H9 (cell line): Measurements from ENCODE around the gene ADAM19. TPM values are rescaled to one million over a fixed set of nuclear protein-coding genes. Genes with fewer than 3 reads are reported as not detected.

Experiments
- DNase-seq: peaks from one replicate; pipeline ENCODE4 v3.0.0-alpha.2; 2017
- H2AFZ ChIP-seq: one replicate; pipeline ENCODE4 v1.6.1; 2013; ENCODE audit warnings: mild to moderate bottlenecking, low read length, control low read depth, moderate library complexity
- H2AK5ac ChIP-seq: 2 replicates; pipeline ENCODE4 v1.6.1; 2013; ENCODE audit warnings: low read length, control low read depth, mixed read lengths; ENCODE audit not compliant: insufficient read length
- H2BK120ac ChIP-seq: one replicate; pipeline ENCODE4 v1.6.1; 2013; ENCODE audit warnings: low read depth, mild to moderate bottlenecking, low read length, control low read depth, inconsistent platforms; ENCODE audit not compliant: poor library complexity, severe bottlenecking
- H2BK12ac ChIP-seq: 2 replicates; pipeline ENCODE4 v1.6.1; 2013; ENCODE audit warnings: low read length, control low read depth, mixed read lengths, low read depth; ENCODE audit not compliant: insufficient read length
- H2BK15ac ChIP-seq: 2 replicates; pipeline ENCODE4 v1.6.1; 2013; ENCODE audit warnings: low read depth, low read length, control low read depth
- H2BK20ac ChIP-seq: one replicate; pipeline ENCODE4 v1.6.1; 2013; ENCODE audit warnings: low read depth, mild to moderate bottlenecking, low read length, control low read depth, inconsistent platforms; ENCODE audit not compliant: poor library complexity, severe bottlenecking
- H2BK5ac ChIP-seq: 2 replicates; pipeline ENCODE4 v1.6.1; 2013; ENCODE audit warnings: low read length, control low read depth, mixed read lengths; ENCODE audit not compliant: insufficient read length
- H3K14ac ChIP-seq: 2 replicates; pipeline ENCODE4 v1.6.1; 2013; ENCODE audit warnings: low read length, control low read depth; ENCODE audit not compliant: insufficient read depth
- H3K18ac ChIP-seq: 2 replicates; pipeline ENCODE4 v1.6.1; 2013; ENCODE audit warnings: low read depth, mild to moderate bottlenecking, mixed read lengths, low read length, control low read depth; ENCODE audit not compliant: insufficient read length
- H3K23ac ChIP-seq: 2 replicates; pipeline ENCODE4 v1.6.1; 2013; ENCODE audit warnings: low read length, control low read depth, mixed read lengths, low read depth; ENCODE audit not compliant: insufficient read length
- H3K23me2 ChIP-seq: 2 replicates; pipeline ENCODE4 v1.6.1; 2013; ENCODE audit warnings: low read depth, mild to moderate bottlenecking, mixed read lengths, low read length, control low read depth; ENCODE audit not compliant: insufficient read length, poor library complexity, severe bottlenecking
- H3K27ac ChIP-seq: 2 replicates; pipeline ENCODE4 v1.5.1; 2013; ENCODE audit warnings: low read length, control low read depth, mixed read lengths, low read depth; ENCODE audit not compliant: insufficient read length
- H3K27me3 ChIP-seq: 2 replicates; pipeline ENCODE4 v1.6.1; 2013; ENCODE audit warnings: low read length, control low read depth, inconsistent platforms; ENCODE audit not compliant: insufficient read depth
- H3K4ac ChIP-seq: 2 replicates; pipeline ENCODE4 v1.6.1; 2013; ENCODE audit warnings: low read depth, mild to moderate bottlenecking, control low read depth, inconsistent platforms, low read length, moderate library complexity
- H3K4me1 ChIP-seq: 2 replicates; pipeline ENCODE4 v1.6.1; 2013; ENCODE audit warnings: low read length, control low read depth, inconsistent platforms; ENCODE audit not compliant: insufficient read depth
- H3K4me2 ChIP-seq: 2 replicates; pipeline ENCODE4 v1.6.1; 2013; ENCODE audit warnings: low read length, control low read depth, mixed read lengths; ENCODE audit not compliant: insufficient read length, insufficient read depth
- H3K56ac ChIP-seq: 2 replicates; pipeline ENCODE4 v1.6.1; 2013; ENCODE audit warnings: low read depth, mild to moderate bottlenecking, mixed read lengths, low read length, control low read depth; ENCODE audit not compliant: insufficient read length
- H3K79me1 ChIP-seq: 2 replicates; pipeline ENCODE4 v1.6.1; 2013; ENCODE audit warnings: low read depth, mild to moderate bottlenecking, moderate library complexity, low read length, control low read depth, inconsistent platforms; ENCODE audit not compliant: insufficient read depth, poor library complexity, severe bottlenecking
- H3K79me2 ChIP-seq: 2 replicates; pipeline ENCODE4 v1.6.1; 2013; ENCODE audit warnings: low read length, control low read depth, inconsistent platforms; ENCODE audit not compliant: insufficient read depth
- H3K9ac ChIP-seq: 2 replicates; pipeline ENCODE4 v1.6.1; 2013; ENCODE audit warnings: low read length, control low read depth, mixed read lengths; ENCODE audit not compliant: insufficient read length; ENCODE audit errors: extremely low read depth
- H3K9me3 ChIP-seq: one replicate; pipeline ENCODE4 v1.6.1; 2013; ENCODE audit warnings: low read depth, low read length, inconsistent platforms; ENCODE audit not compliant: control insufficient read depth
- H3T11ph ChIP-seq: one replicate; pipeline ENCODE4 v1.6.1; 2013; ENCODE audit warnings: mild to moderate bottlenecking, low read length, control low read depth, inconsistent platforms
- H4K20me1 ChIP-seq: one replicate; pipeline ENCODE4 v1.6.1; 2013; ENCODE audit not compliant: control insufficient read depth, insufficient read length, insufficient read depth
- H4K5ac ChIP-seq: 2 replicates; pipeline ENCODE4 v1.6.1; 2013; ENCODE audit warnings: low read depth, mild to moderate bottlenecking, mixed read lengths, low read length, control low read depth; ENCODE audit not compliant: insufficient read length
- H4K8ac ChIP-seq: replicated peaks from 2 replicates; pipeline ENCODE4 v1.6.1; 2013; ENCODE audit warnings: low read length, control low read depth, mixed read lengths, low read depth; ENCODE audit not compliant: insufficient read length
- H4K91ac ChIP-seq: 2 replicates; pipeline ENCODE4 v1.6.1; 2013; ENCODE audit warnings: low read depth, mild to moderate bottlenecking, moderate library complexity, mixed read lengths, low read length, control low read depth; ENCODE audit not compliant: insufficient read length
- H3K27ac Mint-ChIP-seq, 3 experiments: 2 replicates in 2 of 3; 3 replicates in 1 of 3; pipeline ENCODE4 v1.8.0; 2020 to 2021; ENCODE audit warnings: mixed read lengths in 3 of 3, mild to moderate bottlenecking in 1 of 3, moderate library complexity in 1 of 3
- H3K27me3 Mint-ChIP-seq: 2 replicates; pipeline ENCODE4 v1.8.0; 2021; ENCODE audit warnings: low read depth, mild to moderate bottlenecking, moderate library complexity, mixed read lengths
- H3K36me3 Mint-ChIP-seq, 3 experiments: 2 replicates in 2 of 3; 3 replicates in 1 of 3; pipeline ENCODE4 v1.8.0; 2020 to 2021; ENCODE audit warnings: low read depth in 3 of 3, mixed read lengths in 3 of 3; ENCODE audit not compliant: insufficient read depth in 1 of 3
- H3K4me1 Mint-ChIP-seq, 2 experiments: 2 replicates each; pipeline ENCODE4 v1.8.0; 2020; ENCODE audit warnings: mixed read lengths in 2 of 2
- H3K4me3 Mint-ChIP-seq, 2 experiments: 2 replicates in 1 of 2; 3 replicates in 1 of 2; pipeline ENCODE4 v1.8.0; 2020 to 2021; ENCODE audit warnings: mild to moderate bottlenecking in 2 of 2, mixed read lengths in 2 of 2, moderate library complexity in 1 of 2
- H3K9me3 Mint-ChIP-seq, 2 experiments: 2 replicates in 1 of 2; 3 replicates in 1 of 2; pipeline ENCODE4 v1.8.0; 2020; ENCODE audit warnings: mild to moderate bottlenecking in 2 of 2, mixed read lengths in 2 of 2, moderate library complexity in 1 of 2
- CTCF ChIP-seq: fragments of 200-600 bp; sonication (generic); conservative IDR thresholded peaks from 3 replicates; pipeline ENCODE4 v1.8.0; 2021; ENCODE audit warnings: antibody characterized with exemption, mild to moderate bottlenecking
- WGBS: extraction: QIAGEN DNeasy Blood & Tissue Kit; methylation state at CpG from one replicate; pipeline ENCODE4 v1.1.7; 2013; ENCODE audit warnings: missing lambda C conversion rate, low lambda C conversion rate, mixed read lengths; ENCODE audit not compliant: insufficient read length; ENCODE audit errors: extremely low coverage; 5-methylcytosine and 5-hydroxymethylcytosine counted together
- total RNA-seq: library from RNA; stranded (reverse); gene quantifications from 2 replicates; pipeline ENCODE4 v1.2.1, GENCODE V29; 2021

The ADAM19 gene
- total RNA-seq, 1 experiment from 2014 or later = 9.9 TPM

- Histone ChIP-seq H3K27me3 (no peaks in the 10 kb centered on the region), H3T11ph (no peak overlapping the region), H3K9me3 (no peaks in the 10 kb centered on the region), H2BK120ac (no peak overlapping the region), H3K56ac (no peak overlapping the region), H2BK15ac (no peak overlapping the region), H4K5ac (no peak overlapping the region), H4K8ac (no peak overlapping the region), H3K4ac (no peak overlapping the region), H3K23me2 (no peaks in the 10 kb centered on the region), H3K27ac (no peak overlapping the region), H4K91ac (no peak overlapping the region), H3K23ac (no peak overlapping the region), H3K9ac (no peak overlapping the region), H3K79me1 (no peaks in the 10 kb centered on the region), H3K14ac (no peak overlapping the region), H3K18ac (no peak overlapping the region), H3K79me2 (no peaks in the 10 kb centered on the region), H3K4me1 (no peaks in the 10 kb centered on the region), H2BK12ac (no peak overlapping the region), H2AK5ac (no peak overlapping the region), H2BK20ac (no peak overlapping the region), H2BK5ac (no peak overlapping the region), H2AFZ (no peak overlapping the region), H4K20me1 (no peaks in the 10 kb centered on the region), H3K4me2 (no peak overlapping the region)
- no peak for DNase-seq
- H3K36me3 Mint-ChIP-seq = no peaks in the 10 kb centered on the region
- H3K27me3 Mint-ChIP-seq = no peaks in the 10 kb centered on the region
- no peak overlapping the region for H3K4me3 Mint-ChIP-seq
- no peak overlapping the region for H3K27ac Mint-ChIP-seq
- TF ChIP-seq CTCF = no peak
- H3K9me3 Mint-ChIP-seq = no peaks in the 10 kb centered on the region
- no peaks in the 10 kb centered on the region for H3K4me1 Mint-ChIP-seq
- WGBS = no CpG with 5 or more reads among the region's 3 CpGs
These were observed 125.6 kb downstream of the ADAM19 start for GRCh38 chr5:157450024-157450423.
